GM18907 (cell line): ENCODE results near the gene DYNLT5.
"Not testable (repeated sequence)": the region's sequence is repeated elsewhere in the genome, so short reads cannot be mapped to it uniquely, and the experiment has no call there.

ENCODE experiments used
- ATAC-seq: cut with Tn5 transposase; IDR thresholded peaks from one replicate; pipeline ENCODE4 v1.9.1; 2021; ENCODE audit warnings: mild to moderate bottlenecking, moderate library complexity; ENCODE audit not compliant: unreplicated experiment

Gene DYNLT5

DNA sequence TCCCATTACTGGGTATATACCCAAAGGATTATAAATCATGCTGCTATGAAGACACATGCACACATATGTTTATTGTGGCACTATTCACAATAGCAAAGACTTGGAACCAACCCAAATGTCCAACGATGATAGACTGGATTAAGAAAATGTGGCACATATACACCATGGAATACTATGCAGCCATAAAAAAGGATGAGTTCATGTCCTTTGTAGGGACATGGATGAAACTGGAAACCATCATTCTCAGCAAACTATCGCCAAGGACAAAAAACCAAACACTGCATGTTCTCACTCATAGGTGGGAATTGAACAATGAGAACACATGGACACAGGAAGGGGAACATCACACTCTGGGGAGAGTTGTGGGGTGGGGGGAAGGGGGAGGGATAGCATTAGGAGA, 33.5 kb downstream of the DYNLT5 start:
- not testable (repeated sequence) for ATAC-seq

DNA sequence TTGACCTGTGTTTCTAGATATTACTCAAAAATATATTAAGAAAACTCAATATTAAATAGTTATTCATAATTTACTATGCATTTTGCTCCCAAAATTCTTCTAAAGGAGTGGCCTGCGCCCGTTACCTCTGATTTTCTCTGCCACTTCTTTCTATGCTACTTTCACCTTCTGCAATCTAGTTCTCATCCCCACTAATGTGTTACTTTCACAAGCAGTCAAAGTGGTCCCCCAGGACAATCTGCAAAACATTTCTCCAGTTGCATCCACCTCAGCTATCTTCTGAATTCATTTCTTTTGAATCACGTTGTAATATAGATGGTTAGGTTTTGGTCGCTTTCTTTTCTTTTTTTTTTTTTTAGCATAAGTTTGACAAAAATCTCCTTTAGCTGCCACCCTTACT, 35.4 kb downstream of the DYNLT5 start:
- ATAC-seq, result no peak

DNA sequence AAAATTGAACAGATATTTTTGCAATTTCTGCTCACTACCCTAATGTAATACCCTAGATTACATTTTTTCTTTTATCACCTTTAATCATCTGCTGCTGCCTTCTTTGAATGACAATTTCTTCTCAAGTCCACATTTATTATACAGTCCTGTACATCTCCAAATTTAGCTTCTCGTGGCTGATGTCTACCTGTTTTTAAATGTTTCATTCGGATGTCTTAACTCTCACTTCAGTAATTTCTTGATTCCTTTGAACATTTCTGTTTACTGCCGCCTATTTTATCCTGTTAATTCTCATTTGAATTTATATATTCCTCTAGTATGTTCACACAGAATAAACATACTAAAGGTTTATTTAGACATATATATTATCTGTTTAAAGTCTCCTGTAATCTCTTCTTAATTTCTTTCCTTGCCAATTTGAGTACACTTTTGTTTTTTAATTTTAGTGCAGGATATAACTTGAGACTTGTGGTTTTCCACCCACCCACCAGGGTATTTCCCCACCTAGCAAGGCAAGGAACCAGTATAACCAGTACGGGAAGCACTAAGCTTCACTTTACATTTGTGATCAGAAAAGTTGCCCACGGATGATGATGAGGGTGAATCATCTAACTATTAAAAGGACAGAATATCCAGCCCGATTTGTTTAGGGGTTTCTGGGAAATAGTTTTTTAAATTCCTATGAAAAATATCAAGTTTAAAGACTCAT, 36.1 kb downstream of the DYNLT5 start:
- peak; percentile 91 for ATAC-seq

DNA sequence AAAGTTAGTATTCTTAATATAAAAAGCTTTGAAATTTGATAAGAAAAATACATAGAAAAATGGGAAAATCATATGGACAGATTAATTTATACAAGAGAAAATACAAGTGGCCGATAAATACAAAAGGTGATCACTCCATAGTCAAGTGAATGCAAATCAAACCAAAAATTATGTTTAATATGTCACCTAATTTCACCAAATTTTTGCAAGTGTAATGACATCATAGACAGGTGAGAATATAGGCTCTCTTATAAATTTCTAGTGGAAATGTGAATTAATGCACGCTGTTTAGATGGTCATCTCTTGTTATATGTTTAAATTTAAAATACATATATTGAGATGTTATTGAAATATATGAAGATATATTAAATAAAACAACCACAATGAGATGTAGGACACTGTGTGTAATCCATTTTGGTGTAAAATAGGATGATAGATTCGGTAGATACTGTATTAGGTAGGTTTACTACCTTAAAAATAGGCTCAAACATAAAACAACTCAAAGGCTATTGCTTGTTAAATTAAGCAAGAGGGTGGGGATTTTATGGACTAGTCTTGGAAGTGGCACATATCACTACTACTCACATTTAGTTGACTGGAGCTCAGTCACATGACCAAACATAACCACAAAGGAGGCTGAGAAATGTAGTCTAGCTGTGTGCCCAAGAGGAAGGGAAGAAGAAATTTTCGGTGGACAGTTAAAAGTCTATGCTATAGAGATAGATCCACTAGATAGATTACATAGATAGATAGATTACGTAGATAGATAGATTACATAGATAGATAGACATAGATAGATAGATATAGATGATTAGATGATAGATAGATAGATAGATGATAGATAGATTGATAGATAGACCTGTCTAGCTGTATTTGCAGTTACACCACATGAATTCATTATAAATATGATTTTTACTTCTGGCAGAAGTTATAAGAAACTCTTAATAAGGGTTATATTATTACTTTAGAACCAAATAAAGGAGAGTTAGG, 39.7 kb downstream of the DYNLT5 start:
- ATAC-seq, result no peak

DNA sequence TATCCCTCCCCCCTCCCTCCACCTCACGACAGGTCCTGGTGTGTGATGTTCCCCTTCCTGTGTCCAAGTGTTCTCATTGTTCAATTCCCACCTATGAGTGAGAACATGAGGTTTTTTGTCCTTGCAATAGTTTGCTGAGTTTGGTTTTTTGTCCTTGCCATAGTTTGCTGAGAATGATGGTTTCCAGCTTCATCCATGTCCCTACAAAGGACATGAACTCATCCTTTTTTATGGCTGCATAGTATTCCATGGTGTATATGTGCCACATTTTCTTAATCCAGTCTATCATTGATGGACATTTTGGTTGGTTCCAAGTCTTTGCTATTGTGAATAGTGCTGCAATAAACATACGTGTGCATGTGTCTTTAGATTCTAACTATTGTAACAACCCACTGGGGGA, 43.6 kb downstream of the DYNLT5 start:
- not testable (repeated sequence) for ATAC-seq

DNA sequence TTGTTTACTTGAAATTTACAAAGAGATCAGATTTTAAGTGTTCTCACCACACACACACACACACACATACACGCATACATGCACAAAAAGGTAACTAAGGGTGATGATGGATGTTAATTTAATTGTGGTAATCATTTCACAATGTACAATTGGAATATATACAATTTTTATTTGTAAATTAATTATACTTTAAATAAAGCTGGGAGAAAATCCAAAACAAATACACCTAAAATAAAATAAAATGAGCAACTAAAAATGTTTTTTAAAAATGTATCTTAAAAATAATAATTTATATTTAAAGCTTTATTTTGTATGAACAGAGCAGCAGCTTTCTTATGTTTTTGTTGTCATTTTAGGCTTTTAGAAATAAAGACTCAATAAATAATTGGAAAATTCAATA, 57.0 kb downstream of the DYNLT5 start:
- no peak for ATAC-seq

DNA sequence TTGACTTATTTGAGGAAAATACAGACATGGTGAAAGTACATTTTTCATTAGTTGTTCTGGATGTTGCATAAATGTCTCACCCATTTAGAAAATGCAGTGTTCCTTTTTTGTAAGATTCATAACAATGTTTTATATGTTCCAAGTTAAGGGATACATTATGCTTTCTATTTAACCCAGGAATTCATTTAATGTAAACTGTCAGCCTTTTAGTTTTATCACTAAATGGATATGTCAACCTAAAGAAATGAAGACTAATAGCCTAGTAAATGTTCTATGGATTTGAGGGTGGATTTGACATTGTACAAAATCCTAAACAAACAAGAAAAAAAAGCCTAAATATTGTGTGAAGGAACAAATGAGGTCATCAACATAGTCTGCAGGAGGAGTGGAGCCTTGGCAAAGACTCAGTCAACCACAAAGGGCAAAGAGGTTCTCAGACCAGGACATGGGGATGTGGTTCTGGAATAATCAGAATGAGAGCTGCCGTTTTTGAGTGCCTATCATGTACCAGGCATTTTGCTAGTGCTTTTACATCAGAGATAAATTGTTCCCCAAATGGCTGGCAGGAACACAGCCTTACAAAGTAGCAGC, 57.6 kb downstream of the DYNLT5 start:
- no peak for ATAC-seq

DNA sequence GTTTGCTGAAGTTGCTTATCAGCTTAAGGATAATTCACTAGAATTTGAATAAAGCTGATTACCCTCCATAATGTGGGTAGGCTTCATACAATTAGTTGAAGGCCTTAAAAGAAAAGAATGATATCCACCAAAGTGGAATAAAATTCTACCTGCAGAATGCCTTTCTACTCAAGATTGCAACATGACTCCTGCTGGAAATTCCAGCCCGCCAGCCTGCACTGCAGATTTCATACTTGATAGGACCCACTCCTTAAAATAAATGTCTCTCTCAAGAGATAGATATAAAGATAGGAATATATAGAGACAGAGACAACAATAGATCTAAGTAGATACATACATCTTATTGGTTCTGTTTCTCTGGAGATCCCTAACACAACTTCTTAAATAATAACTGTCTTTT, 72.5 kb downstream of the DYNLT5 start:
- no peak for ATAC-seq
